Measurements from ENCODE around the gene HOXB7.

GRCh38 chr17:48571024-48571818 lies 39.6 kb downstream of the HOXB7 start:
- TF ChIP-seq CTCF (IDR thresholded peaks at IDR 0.05 in 4 of 5, conservative IDR thresholded peaks at IDR 0.05 in 1 of 5): no peak
- no peak for TF ChIP-seq POLR2A (IDR thresholded peaks at IDR 0.05)

Measured in gastrocnemius medialis (tissue), 4 donors.